Nucleus accumbens (tissue), 56 donors: ENCODE results near the gene ELMO1.

Experiments
- DNase-seq, 56 donors: peaks; one replicate each; lab custom pipeline; 2025; lab: John Stamatoyannopoulos, UW

The ELMO1 gene

GRCh38 chr7:37434529-37434928, 14.1 kb downstream of the ELMO1 start:
- no peak for DNase-seq

- no peak for DNase-seq
Measured at GRCh38 chr7:37433166-37433565, 15.5 kb downstream of the ELMO1 start.

GRCh38 chr7:37432281-37432920, 16.3 kb downstream of the ELMO1 start:
- no peak for DNase-seq

GRCh38 chr7:37431413-37431812, 17.3 kb downstream of the ELMO1 start:
- no peak for DNase-seq

- DNase-seq, result no peak
Measured at GRCh38 chr7:37430640-37431039, 18.0 kb downstream of the ELMO1 start.

- no peak for DNase-seq
Measured at GRCh38 chr7:37430171-37430570, 18.5 kb downstream of the ELMO1 start.

GRCh38 chr7:37429435-37429791, 19.3 kb downstream of the ELMO1 start:
- no peak for DNase-seq

- peak in 8 of 56 donors; percentile 7 to 61 (median 27) for DNase-seq
Measured at GRCh38 chr7:37428681-37429434, 19.8 kb downstream of the ELMO1 start.

GRCh38 chr7:37427276-37427940, 21.3 kb downstream of the ELMO1 start:
- DNase-seq, result no peak

GRCh38 chr7:37425498-37425897, 23.2 kb downstream of the ELMO1 start:
- DNase-seq, result no peak

GRCh38 chr7:37424995-37425394, 23.7 kb downstream of the ELMO1 start:
- DNase-seq, result no peak

GRCh38 chr7:37424521-37424920, 24.1 kb downstream of the ELMO1 start:
- DNase-seq, result no peak

- no peak for DNase-seq
Measured at GRCh38 chr7:37421861-37422500, 26.7 kb downstream of the ELMO1 start.

GRCh38 chr7:37420946-37421695, 27.5 kb downstream of the ELMO1 start:
- DNase-seq, result peak in 2 of 56 donors; percentile 18 to 51

GRCh38 chr7:37419496-37419895, 29.2 kb downstream of the ELMO1 start:
- DNase-seq, result no peak

GRCh38 chr7:37418381-37418780, 30.3 kb downstream of the ELMO1 start:
- no peak for DNase-seq

- no peak for DNase-seq
Measured at GRCh38 chr7:37417107-37417474, 31.6 kb downstream of the ELMO1 start.

GRCh38 chr7:37416378-37417106, 32.1 kb downstream of the ELMO1 start:
- no peak for DNase-seq

GRCh38 chr7:37415629-37416028, 33.0 kb downstream of the ELMO1 start:
- DNase-seq, result no peak
